ENCODE data around the gene NAT9. TPM values are rescaled to one million over a fixed set of nuclear protein-coding genes. Genes with fewer than 3 reads are reported as not detected.

The NAT9 gene
- total RNA-seq, 1 experiment from 2014 or later = 63.5 TPM

GRCh38 chr17:74744349-74744713 is 31.8 kb downstream of the NAT9 start:
- Histone ChIP-seq H4K20me1 (ENCODE audit: control insufficient read depth, insufficient read depth, insufficient read length) (no peaks in the 10 kb centered on the region), H2BK15ac (ENCODE audit: low read depth, low read length) (no peak overlapping the region), H3T11ph (ENCODE audit: low read length) (no peak overlapping the region), H3K4ac (ENCODE audit: low read depth, low read length) (no peak overlapping the region), H3K14ac (ENCODE audit: insufficient read depth, low read length) (no peak overlapping the region), H2BK12ac (ENCODE audit: insufficient read length, low read depth, low read length) (no peak overlapping the region), H3K23ac (ENCODE audit: insufficient read length, low read depth, low read length) (no peak overlapping the region), H3K27ac (ENCODE audit: insufficient read length, low read depth, low read length) (no peak overlapping the region), H3K9me3 (ENCODE audit: control insufficient read depth, low read depth, low read length) (no peaks in the 10 kb centered on the region), H3K79me2 (ENCODE audit: insufficient read depth, low read length) (no peaks in the 10 kb centered on the region), H2AFZ (ENCODE audit: low read length) (no peak overlapping the region), H3K23me2 (ENCODE audit: insufficient read length, low read depth, low read length, poor library complexity, severe bottlenecking) (peaks cover 5% of the 10 kb centered on the region), H4K8ac (replicated peaks; ENCODE audit: insufficient read length, low read depth, low read length) (no peak overlapping the region), H2AK5ac (ENCODE audit: insufficient read length, low read length) (no peak overlapping the region), H3K79me1 (ENCODE audit: insufficient read depth, low read depth, low read length, poor library complexity, severe bottlenecking) (no peaks in the 10 kb centered on the region), H4K5ac (ENCODE audit: insufficient read length, low read depth, low read length) (no peak overlapping the region), H3K9ac (ENCODE audit: extremely low read depth, insufficient read length, low read length) (no peak overlapping the region), H3K18ac (ENCODE audit: insufficient read length, low read depth, low read length) (no peak overlapping the region), H3K4me1 (ENCODE audit: insufficient read depth, low read length) (peaks cover 15% of the 10 kb centered on the region), H3K4me2 (ENCODE audit: insufficient read depth, insufficient read length, low read length) (no peak overlapping the region), H3K56ac (ENCODE audit: insufficient read length, low read depth, low read length) (no peak overlapping the region), H2BK5ac (ENCODE audit: insufficient read length, low read length) (no peak overlapping the region), H2BK20ac (ENCODE audit: low read depth, low read length, poor library complexity, severe bottlenecking) (no peak overlapping the region), H2BK120ac (ENCODE audit: low read depth, low read length, poor library complexity, severe bottlenecking) (no peak overlapping the region), H3K27me3 (ENCODE audit: insufficient read depth, low read length) (no peaks in the 10 kb centered on the region), H4K91ac (ENCODE audit: insufficient read length, low read depth, low read length) (no peak overlapping the region)
- no CpG with 5 or more reads among the region's 2 CpGs for WGBS (ENCODE audit: extremely low coverage, insufficient read length, low lambda C conversion rate)
- Mint-ChIP-seq H3K27ac (no peak overlapping the region), H3K27me3 (ENCODE audit: low read depth) (peaks cover 14% of the 10 kb centered on the region), H3K36me3 (ENCODE audit: insufficient read depth in 1 of 3, low read depth in 3 of 3) (no peaks in the 10 kb centered on the region), H3K9me3 (no peaks in the 10 kb centered on the region; a peak in 1 of 5 replicates), H3K4me3 (peak overlapping the region in 1 of 2 experiments; percentile 71; a peak in 2 of 5 replicates), H3K4me1 (peaks cover 29 to 30% of the 10 kb centered on the region in 2 experiments)
- TF ChIP-seq, protein P1, sequence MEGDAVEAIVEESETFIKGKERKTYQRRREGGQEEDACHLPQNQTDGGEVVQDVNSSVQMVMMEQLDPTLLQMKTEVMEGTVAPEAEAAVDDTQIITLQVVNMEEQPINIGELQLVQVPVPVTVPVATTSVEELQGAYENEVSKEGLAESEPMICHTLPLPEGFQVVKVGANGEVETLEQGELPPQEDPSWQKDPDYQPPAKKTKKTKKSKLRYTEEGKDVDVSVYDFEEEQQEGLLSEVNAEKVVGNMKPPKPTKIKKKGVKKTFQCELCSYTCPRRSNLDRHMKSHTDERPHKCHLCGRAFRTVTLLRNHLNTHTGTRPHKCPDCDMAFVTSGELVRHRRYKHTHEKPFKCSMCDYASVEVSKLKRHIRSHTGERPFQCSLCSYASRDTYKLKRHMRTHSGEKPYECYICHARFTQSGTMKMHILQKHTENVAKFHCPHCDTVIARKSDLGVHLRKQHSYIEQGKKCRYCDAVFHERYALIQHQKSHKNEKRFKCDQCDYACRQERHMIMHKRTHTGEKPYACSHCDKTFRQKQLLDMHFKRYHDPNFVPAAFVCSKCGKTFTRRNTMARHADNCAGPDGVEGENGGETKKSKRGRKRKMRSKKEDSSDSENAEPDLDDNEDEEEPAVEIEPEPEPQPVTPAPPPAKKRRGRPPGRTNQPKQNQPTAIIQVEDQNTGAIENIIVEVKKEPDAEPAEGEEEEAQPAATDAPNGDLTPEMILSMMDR (conservative IDR thresholded peaks at IDR 0.05) = no peak
- DNase-seq = no peak
